ENCODE data around the gene NKAPD1.

GRCh38 chr11:112082729-112083128 lies 8.6 kb downstream of the NKAPD1 start:
- no peak for TF ChIP-seq POLR2A (IDR thresholded peaks at IDR 0.05)
- TF ChIP-seq POLR2AphosphoS5 (IDR thresholded peaks at IDR 0.05; ENCODE audit: insufficient read depth in 1 of 2, low read depth in 1 of 2), result no peak
- TF ChIP-seq CTCF (IDR thresholded peaks at IDR 0.05), result no peak

Measured in vagina (tissue), 2 donors.